ENCODE results near the gene UCN2. TPM values are rescaled to one million over a fixed set of nuclear protein-coding genes. Genes with fewer than 3 reads are reported as not detected.
A peak's percentile ranks its signal among the peaks of the same experiment; 100 is the strongest.

The UCN2 gene
- total and polyA plus RNA-seq, 9 of the 15 experiments (the other 6 are each of a cell fraction or from before 2014, with no cell fraction given), result 0.08 to 0.11 TPM; not detected in 7

DNA sequence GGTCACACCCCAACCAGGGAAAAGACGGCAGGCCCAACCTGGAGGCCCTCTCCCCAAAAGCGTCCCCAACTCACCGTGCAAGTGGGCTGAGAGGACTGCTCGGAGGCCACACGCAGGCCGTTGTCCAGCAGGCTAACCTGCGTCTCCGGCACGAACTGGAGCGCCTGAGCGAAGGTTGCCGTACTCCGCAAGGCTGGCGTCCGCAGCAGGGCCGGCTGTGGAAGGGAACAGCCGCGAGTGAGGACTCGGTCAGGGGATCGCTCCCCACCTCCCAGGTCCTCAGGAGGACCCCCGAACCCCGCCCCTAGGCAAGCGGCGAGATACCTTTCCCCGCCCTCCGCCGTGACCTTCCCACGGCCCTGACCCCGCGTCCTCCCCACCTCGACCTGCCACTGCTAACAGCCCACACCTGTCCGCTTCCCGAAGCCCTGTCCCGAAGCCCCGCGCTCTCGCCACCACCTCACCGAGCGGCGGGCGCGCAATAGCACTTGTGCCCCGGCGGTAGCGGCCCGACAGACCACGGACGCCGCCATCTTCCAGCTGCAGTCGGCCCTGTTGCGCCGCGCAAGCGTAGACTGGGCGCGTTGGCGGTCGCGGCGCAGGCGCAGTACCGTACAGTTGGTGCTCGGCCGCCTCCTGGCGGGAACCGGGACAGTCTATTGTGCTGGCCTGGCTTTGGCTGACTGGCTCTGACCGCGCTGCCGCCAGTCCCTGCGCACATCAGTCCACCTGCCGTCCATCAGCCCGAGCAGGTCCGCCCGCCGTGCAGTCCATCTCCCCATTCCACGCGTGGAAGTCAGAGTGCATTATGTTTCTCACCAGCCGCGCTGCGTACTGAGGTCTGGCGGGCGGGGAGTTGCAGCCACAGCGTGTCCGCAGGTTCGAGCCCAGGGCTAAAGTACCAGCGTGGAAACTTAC is 45.8 kb upstream of the UCN2 start, which contains the start of gene UQCRC1 (continued):
- TF ChIP-seq, protein P1, sequence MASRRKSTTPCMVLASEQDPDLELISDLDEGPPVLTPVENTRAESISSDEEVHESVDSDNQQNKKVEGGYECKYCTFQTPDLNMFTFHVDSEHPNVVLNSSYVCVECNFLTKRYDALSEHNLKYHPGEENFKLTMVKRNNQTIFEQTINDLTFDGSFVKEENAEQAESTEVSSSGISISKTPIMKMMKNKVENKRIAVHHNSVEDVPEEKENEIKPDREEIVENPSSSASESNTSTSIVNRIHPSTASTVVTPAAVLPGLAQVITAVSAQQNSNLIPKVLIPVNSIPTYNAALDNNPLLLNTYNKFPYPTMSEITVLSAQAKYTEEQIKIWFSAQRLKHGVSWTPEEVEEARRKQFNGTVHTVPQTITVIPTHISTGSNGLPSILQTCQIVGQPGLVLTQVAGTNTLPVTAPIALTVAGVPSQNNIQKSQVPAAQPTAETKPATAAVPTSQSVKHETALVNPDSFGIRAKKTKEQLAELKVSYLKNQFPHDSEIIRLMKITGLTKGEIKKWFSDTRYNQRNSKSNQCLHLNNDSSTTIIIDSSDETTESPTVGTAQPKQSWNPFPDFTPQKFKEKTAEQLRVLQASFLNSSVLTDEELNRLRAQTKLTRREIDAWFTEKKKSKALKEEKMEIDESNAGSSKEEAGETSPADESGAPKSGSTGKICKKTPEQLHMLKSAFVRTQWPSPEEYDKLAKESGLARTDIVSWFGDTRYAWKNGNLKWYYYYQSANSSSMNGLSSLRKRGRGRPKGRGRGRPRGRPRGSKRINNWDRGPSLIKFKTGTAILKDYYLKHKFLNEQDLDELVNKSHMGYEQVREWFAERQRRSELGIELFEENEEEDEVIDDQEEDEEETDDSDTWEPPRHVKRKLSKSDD (conservative IDR thresholded peaks at IDR 0.05; ENCODE audit: low read length), result no peak
- no peak for TF ChIP-seq PTBP1 (IDR thresholded peaks at IDR 0.05; ENCODE audit: low read depth, low read length)
- peak; percentile 70 for TF ChIP-seq HCFC1 (IDR thresholded peaks at IDR 0.05; ENCODE audit: low read depth, low read length)
- TF ChIP-seq, protein P2, sequence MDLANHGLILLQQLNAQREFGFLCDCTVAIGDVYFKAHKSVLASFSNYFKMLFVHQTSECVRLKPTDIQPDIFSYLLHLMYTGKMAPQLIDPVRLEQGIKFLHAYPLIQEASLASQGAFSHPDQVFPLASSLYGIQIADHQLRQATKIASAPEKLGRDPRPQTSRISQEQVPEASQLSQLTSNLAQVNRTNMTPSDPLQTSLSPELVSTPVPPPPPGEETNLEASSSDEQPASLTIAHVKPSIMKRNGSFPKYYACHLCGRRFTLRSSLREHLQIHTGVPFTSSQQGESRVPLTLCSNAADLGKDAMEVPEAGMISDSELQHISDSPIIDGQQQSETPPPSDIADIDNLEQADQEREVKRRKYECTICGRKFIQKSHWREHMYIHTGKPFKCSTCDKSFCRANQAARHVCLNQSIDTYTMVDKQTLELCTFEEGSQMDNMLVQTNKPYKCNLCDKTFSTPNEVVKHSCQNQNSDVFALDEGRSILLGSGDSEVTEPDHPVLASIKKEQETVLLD (IDR thresholded peaks at IDR 0.05), result peak; percentile 91
- peak; percentile 81 for TF ChIP-seq EGR1 (conservative IDR thresholded peaks at IDR 0.05)
- no peak for TF ChIP-seq SMARCA4 (IDR thresholded peaks at IDR 0.05)
- TF ChIP-seq SIN3A (IDR thresholded peaks at IDR 0.05; ENCODE audit: borderline replicate concordance in 2 of 2, control insufficient read depth in 1 of 2, low read depth in 2 of 2, low read length in 2 of 2), result peak in 1 of 2 experiments; percentile 61; a peak in 1 of 4 replicates
- no peak for TF ChIP-seq NR1H2 (CRISPR knock-in tag; IDR thresholded peaks at IDR 0.05)
- TF ChIP-seq, protein P3, sequence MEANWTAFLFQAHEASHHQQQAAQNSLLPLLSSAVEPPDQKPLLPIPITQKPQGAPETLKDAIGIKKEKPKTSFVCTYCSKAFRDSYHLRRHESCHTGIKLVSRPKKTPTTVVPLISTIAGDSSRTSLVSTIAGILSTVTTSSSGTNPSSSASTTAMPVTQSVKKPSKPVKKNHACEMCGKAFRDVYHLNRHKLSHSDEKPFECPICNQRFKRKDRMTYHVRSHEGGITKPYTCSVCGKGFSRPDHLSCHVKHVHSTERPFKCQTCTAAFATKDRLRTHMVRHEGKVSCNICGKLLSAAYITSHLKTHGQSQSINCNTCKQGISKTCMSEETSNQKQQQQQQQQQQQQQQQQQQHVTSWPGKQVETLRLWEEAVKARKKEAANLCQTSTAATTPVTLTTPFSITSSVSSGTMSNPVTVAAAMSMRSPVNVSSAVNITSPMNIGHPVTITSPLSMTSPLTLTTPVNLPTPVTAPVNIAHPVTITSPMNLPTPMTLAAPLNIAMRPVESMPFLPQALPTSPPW (CRISPR knock-in tag; IDR thresholded peaks at IDR 0.05), result no peak
- no peak for TF ChIP-seq MED1 (CRISPR knock-in tag; IDR thresholded peaks at IDR 0.05; ENCODE audit: borderline replicate concordance)
- peak; percentile 53 for TF ChIP-seq KAT2B (IDR thresholded peaks at IDR 0.05; ENCODE audit: low read depth, low read length)
- TF ChIP-seq, protein P4, sequence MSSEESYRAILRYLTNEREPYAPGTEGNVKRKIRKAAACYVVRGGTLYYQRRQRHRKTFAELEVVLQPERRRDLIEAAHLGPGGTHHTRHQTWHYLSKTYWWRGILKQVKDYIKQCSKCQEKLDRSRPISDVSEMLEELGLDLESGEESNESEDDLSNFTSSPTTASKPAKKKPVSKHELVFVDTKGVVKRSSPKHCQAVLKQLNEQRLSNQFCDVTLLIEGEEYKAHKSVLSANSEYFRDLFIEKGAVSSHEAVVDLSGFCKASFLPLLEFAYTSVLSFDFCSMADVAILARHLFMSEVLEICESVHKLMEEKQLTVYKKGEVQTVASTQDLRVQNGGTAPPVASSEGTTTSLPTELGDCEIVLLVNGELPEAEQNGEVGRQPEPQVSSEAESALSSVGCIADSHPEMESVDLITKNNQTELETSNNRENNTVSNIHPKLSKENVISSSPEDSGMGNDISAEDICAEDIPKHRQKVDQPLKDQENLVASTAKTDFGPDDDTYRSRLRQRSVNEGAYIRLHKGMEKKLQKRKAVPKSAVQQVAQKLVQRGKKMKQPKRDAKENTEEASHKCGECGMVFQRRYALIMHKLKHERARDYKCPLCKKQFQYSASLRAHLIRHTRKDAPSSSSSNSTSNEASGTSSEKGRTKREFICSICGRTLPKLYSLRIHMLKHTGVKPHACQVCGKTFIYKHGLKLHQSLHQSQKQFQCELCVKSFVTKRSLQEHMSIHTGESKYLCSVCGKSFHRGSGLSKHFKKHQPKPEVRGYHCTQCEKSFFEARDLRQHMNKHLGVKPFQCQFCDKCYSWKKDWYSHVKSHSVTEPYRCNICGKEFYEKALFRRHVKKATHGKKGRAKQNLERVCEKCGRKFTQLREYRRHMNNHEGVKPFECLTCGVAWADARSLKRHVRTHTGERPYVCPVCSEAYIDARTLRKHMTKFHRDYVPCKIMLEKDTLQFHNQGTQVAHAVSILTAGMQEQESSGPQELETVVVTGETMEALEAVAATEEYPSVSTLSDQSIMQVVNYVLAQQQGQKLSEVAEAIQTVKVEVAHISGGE (CRISPR knock-in tag; IDR thresholded peaks at IDR 0.05), result no peak
- TF ChIP-seq ZNF212 (CRISPR knock-in tag; IDR thresholded peaks at IDR 0.05), result no peak

Measured in K562 (cell line).